ENCODE data around the gene MAK. TPM values are rescaled to one million over a fixed set of nuclear protein-coding genes. Genes with fewer than 3 reads are reported as not detected.
A peak's percentile ranks its signal among the peaks of the same experiment; 100 is the strongest.

The MAK gene
- total and polyA plus RNA-seq, 2 donors (not counting 1 experiment from before 2014, with no cell fraction given): 0.04 TPM; not detected in 1

DNA sequence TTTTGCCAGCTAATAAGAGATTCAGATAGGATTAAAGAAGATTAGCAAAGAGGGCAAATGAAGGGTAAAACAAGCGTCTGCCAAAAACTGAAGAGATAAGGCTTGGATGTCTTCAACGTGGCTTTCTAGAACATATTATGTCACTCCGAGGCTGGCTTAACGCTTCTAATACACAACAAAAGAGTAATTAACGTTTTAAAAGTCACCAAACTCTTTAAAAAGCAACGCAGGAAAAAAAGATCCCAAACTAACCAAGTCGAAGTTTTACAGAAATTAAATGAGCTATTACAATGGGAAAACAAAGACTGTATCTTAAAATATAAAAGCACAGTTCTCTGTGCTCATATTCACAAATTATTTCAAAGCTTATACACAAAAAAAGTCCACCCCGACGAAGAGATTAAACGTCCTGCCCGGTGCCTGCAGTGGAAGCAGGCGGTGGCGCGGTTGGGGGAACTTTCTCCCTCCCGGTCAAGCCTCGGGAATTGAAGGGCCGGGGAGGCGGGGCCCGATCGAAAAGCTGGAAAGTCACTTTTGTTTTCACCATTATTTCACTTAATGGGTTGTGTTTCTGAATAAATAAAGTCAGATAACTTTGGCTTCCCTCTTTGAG lies 1.2 kb downstream of the MAK start:
- H3K9me3 ChIP-seq (ENCODE audit: control extremely low read depth in 1 of 3, control insufficient read depth in 2 of 3, insufficient read depth in 1 of 3, low read length in 2 of 3): peaks cover 0 to 21% (median 7%) of the 10 kb centered on the region in 3 donors
- no peak for ATAC-seq (ENCODE audit: low read depth)
- peaks cover 55% of the 10 kb centered on the region for H3K27me3 Mint-ChIP-seq
- H3K4me2 ChIP-seq (replicated peaks; ENCODE audit: low read depth, low read length, poor library complexity, severe bottlenecking): peak overlapping the region; percentile 87
- peak; percentile 48 for TF ChIP-seq EZH2 (IDR thresholded peaks at IDR 0.05; ENCODE audit: borderline replicate concordance, insufficient read depth, low read depth, low read length, poor library complexity, severe bottlenecking)
- TF ChIP-seq, protein P1, sequence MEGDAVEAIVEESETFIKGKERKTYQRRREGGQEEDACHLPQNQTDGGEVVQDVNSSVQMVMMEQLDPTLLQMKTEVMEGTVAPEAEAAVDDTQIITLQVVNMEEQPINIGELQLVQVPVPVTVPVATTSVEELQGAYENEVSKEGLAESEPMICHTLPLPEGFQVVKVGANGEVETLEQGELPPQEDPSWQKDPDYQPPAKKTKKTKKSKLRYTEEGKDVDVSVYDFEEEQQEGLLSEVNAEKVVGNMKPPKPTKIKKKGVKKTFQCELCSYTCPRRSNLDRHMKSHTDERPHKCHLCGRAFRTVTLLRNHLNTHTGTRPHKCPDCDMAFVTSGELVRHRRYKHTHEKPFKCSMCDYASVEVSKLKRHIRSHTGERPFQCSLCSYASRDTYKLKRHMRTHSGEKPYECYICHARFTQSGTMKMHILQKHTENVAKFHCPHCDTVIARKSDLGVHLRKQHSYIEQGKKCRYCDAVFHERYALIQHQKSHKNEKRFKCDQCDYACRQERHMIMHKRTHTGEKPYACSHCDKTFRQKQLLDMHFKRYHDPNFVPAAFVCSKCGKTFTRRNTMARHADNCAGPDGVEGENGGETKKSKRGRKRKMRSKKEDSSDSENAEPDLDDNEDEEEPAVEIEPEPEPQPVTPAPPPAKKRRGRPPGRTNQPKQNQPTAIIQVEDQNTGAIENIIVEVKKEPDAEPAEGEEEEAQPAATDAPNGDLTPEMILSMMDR (IDR thresholded peaks at IDR 0.05): no peak
- peaks cover 2% of the 10 kb centered on the region for H3K9me3 Mint-ChIP-seq (ENCODE audit: insufficient read depth)
- H3K9ac ChIP-seq (ENCODE audit: low read length): peak overlapping the region; percentile 75
- H3K36me3 ChIP-seq (replicated peaks in 1 of 2; ENCODE audit: control extremely low read depth in 1 of 2, control insufficient read depth in 1 of 2, extremely low read depth in 1 of 2, insufficient read depth in 2 of 2, low read length in 1 of 2): no peaks in the 10 kb centered on the region
- H3K4me1 Mint-ChIP-seq: peaks cover 27% of the 10 kb centered on the region
- peak overlapping the region; percentile 93 for H3K4me3 Mint-ChIP-seq
- peak overlapping the region in 4 of 5 experiments; percentile 64 to 77 (median 68) for H3K4me3 ChIP-seq (ENCODE audit: control extremely low read depth in 1 of 5, extremely low read depth in 1 of 5, insufficient read depth in 1 of 5, low read depth in 2 of 5, low read length in 4 of 5)
- no peaks in the 10 kb centered on the region for H4K20me1 ChIP-seq (ENCODE audit: control insufficient read depth, insufficient read depth, low read length, poor library complexity, severe bottlenecking)
- ChIA-PET CTCF (interaction anchor here (0.8 to 1.9 kb wide), 2 partner anchors 10 to 36 kb away, joined by 4 to 9 read pairs; no protein-coding TSS in a partner anchor), POLR2A (no interaction called here)
- no peak for DNase-seq
- H3K27ac ChIP-seq (ENCODE audit: low read length in 2 of 2): no peak overlapping the region
- H3K27me3 ChIP-seq (replicated peaks in 1 of 4; ENCODE audit: control extremely low read depth in 1 of 4, control insufficient read depth in 3 of 4, insufficient read depth in 4 of 4, low read length in 3 of 4): peaks cover 0 to 40% (median 28%) of the 10 kb centered on the region in 4 experiments
- H3K4me1 ChIP-seq (ENCODE audit: control insufficient read depth in 2 of 2, insufficient read depth in 2 of 2, low read length in 2 of 2): peaks cover 26 to 27% of the 10 kb centered on the region in 2 donors
- H3K27ac Mint-ChIP-seq: peak overlapping the region; percentile 42
- intact Hi-C loops (cut with micrococcal nuclease): loop anchor here (5.0 kb wide), 3 partner anchors 205 to 700 kb away; partner anchors contain the start of genes ELOVL2, NEDD9 and TMEM170B
- no peaks in the 10 kb centered on the region for H3K79me2 ChIP-seq (ENCODE audit: control insufficient read depth, insufficient read depth, low read length)
- 7% methylated on average over 6 of the region's 20 CpGs for WGBS (ENCODE audit: insufficient coverage)
- no peak overlapping the region for H2AFZ ChIP-seq (ENCODE audit: insufficient read depth, low read depth, low read length, poor library complexity, severe bottlenecking)

GRCh38 chr6:10834823-10835222 lies 3.5 kb downstream of the MAK start:
- Histone ChIP-seq H4K20me1 (ENCODE audit: control insufficient read depth, insufficient read depth, low read length, poor library complexity, severe bottlenecking) (no peaks in the 10 kb centered on the region), H3K27ac (ENCODE audit: low read length in 2 of 2) (no peak overlapping the region), H3K27me3 (replicated peaks in 1 of 4; ENCODE audit: control extremely low read depth in 1 of 4, control insufficient read depth in 3 of 4, insufficient read depth in 4 of 4, low read length in 3 of 4) (peaks cover 0 to 40% (median 26%) of the 10 kb centered on the region in 4 experiments), H2AFZ (ENCODE audit: insufficient read depth, low read depth, low read length, poor library complexity, severe bottlenecking) (no peak overlapping the region), H3K4me3 (ENCODE audit: control extremely low read depth in 1 of 5, extremely low read depth in 1 of 5, insufficient read depth in 1 of 5, low read depth in 2 of 5, low read length in 4 of 5) (no peak overlapping the region), H3K36me3 (replicated peaks in 1 of 2; ENCODE audit: control extremely low read depth in 1 of 2, control insufficient read depth in 1 of 2, extremely low read depth in 1 of 2, insufficient read depth in 2 of 2, low read length in 1 of 2) (no peaks in the 10 kb centered on the region), H3K9me3 (ENCODE audit: control extremely low read depth in 1 of 3, control insufficient read depth in 2 of 3, insufficient read depth in 1 of 3, low read length in 2 of 3) (peaks cover 0 to 21% (median 7%) of the 10 kb centered on the region in 3 donors), H3K4me2 (replicated peaks; ENCODE audit: low read depth, low read length, poor library complexity, severe bottlenecking) (no peak overlapping the region), H3K9ac (ENCODE audit: low read length) (no peak overlapping the region), H3K4me1 (ENCODE audit: control insufficient read depth in 2 of 2, insufficient read depth in 2 of 2, low read length in 2 of 2) (peaks cover 26 to 27% of the 10 kb centered on the region in 2 donors), H3K79me2 (ENCODE audit: control insufficient read depth, insufficient read depth, low read length) (no peaks in the 10 kb centered on the region)
- Mint-ChIP-seq H3K4me1 (peaks cover 27% of the 10 kb centered on the region), H3K27me3 (peaks cover 44% of the 10 kb centered on the region), H3K4me3 (no peak overlapping the region), H3K9me3 (ENCODE audit: insufficient read depth) (peaks cover 2% of the 10 kb centered on the region), H3K27ac (no peak overlapping the region)
- WGBS (ENCODE audit: insufficient coverage): 98% methylated on average over 11 of the region's 11 CpGs
- CTCF ChIA-PET: no interaction called here
- intact Hi-C loops (cut with micrococcal nuclease): loop anchor here (5.0 kb wide), 3 partner anchors 207 to 702 kb away; partner anchors contain the start of genes ELOVL2, NEDD9 and TMEM170B
- DNase-seq: no peak
- no peak for TF ChIP-seq EZH2 (IDR thresholded peaks at IDR 0.05; ENCODE audit: borderline replicate concordance, insufficient read depth, low read depth, low read length, poor library complexity, severe bottlenecking)
- TF ChIP-seq, protein P1 (IDR thresholded peaks at IDR 0.05): no peak
- POLR2A ChIA-PET: no interaction called here
- no peak for ATAC-seq (ENCODE audit: low read depth)
